GM18520 (cell line): ENCODE measurements around the gene LGALS14.
A peak's percentile ranks its signal among the peaks of the same experiment; 100 is the strongest.
"Not testable (repeated sequence)": the region's sequence is repeated elsewhere in the genome, so short reads cannot be mapped to it uniquely, and the experiment has no call there.

Source experiments
- ATAC-seq: cut with Tn5 transposase; IDR thresholded peaks from one replicate; pipeline ENCODE4 v1.9.1; 2021; ENCODE audit not compliant: unreplicated experiment

Gene LGALS14, protein sequence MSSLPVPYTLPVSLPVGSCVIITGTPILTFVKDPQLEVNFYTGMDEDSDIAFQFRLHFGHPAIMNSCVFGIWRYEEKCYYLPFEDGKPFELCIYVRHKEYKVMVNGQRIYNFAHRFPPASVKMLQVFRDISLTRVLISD

DNA sequence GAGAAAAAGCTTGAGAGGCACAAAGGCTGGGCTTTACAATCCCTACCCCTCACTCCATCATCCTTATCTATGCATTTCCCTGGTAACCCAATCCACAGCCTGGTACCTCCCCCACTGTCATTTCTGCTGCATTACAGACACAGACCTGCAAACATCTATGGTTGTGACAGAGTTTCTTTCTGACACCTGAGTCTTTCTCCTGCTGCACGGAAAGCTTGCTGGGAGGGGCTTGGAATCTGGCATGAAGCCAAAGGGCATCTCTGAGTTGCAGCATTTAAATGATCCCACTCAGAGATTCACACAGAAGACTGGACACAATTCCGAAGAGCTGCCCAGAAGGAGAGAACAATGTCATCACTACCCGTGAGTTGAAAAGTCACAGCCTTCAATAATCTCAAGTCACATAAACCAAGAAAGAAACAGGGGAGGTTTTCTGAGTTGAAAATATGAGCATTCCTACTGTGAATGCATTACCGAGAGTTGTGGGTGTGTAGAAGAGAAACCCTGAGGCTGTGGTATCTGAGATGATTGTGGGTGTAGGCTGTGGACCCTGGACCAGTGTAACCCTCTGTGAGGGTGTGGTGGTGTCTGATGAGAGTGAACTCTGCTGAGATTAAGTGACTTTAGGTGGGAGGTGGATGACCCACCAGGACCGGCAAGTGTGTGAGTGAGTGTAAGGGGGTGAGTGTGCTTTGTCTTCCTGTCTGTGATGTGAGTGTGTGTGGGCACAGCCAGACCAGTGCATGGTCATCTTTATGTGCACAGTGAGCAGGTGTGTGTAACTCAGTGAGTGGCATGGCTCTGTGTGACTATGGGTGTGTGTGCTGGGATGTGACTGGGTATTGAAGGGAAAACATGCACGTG, at the start of gene LGALS14:
Gene LGALS14 (plus strand): TSS at position 301 of the 864 bp plus-strand sequence. CDS start 48 bp downstream, at position 349.
- ATAC-seq: no peak

DNA sequence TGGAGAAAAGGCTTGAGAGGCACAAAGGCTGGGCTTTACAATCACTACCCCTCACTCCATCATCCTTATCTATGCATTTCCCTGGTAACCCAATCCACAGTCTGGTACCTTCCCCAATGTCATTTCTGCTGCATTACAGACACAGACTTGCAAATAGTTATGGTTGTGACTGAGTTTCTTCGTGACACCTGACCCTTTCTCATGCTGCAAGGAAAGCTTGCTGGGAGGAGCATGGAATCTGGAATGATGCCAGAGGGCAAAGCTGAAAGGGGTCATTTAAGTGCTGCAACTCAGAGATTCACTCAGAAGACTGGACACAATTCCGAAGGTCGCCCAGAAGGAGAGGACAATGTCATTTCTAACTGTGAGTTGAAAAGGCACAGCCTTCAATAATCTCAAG, 48.7 kb upstream of the LGALS14 start, which contains the start of gene LGALS16:
Gene LGALS16 (plus strand): TSS at position 301 of the 400 bp plus-strand sequence. CDS start 49 bp downstream, at position 350.
- ATAC-seq: no peak

DNA sequence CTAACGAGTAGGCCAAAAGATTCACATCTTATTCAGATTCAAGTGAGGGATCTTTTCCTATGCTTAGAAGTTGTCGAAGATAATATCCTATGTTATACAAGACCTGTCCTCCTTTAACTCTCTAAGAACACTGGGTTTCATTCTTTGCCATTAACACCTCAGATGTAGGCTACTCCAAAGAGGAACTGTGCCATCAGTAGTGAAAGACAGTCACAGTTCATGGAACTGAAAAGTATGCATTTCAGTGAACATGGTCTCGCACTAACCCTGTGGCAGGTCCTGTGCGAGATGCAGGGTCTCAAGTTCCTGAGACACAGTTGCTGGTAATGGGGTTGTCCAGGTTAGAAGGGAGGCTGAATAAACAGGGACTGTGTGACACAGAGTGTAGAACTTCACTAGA, 44.5 kb upstream of the LGALS14 start:
- ATAC-seq: no peak

DNA sequence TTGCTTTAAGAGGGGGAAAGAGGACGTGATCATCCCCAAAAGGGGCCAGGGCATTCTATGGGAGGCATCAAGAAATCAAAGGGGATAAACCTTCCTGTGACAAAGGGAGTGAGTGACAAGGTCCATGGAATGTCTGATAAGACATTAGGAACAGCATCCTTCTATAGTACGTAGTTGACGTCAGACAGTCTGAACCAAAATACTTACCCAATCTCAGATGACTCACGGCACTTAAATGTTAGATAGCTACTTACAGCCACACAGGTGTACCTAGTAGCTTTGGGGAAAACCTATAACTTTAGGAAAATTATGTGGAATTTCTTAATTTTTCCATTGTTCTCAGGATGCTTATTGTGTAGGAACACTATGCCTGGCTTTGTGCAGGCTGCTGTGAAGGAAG, 43.6 kb upstream of the LGALS14 start:
- no peak for ATAC-seq

DNA sequence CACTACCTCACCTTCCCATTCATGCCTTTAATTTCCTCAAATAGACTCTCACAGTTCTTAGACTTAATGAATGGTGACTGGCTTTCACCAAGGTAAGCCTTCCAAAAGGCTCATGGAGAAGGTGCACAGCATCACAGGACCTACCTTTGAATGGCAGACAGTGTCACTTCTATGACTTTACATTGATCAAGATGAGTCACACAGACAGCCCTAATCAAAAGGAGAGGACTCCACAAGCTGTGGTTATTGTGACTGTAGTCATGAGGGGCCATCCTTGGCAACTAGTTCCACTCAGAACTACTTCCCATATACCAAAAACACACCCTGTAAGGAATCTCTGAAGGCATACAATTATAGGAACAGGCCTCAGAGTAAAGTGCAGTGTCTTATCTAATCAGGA, 42.7 kb upstream of the LGALS14 start:
- no peak for ATAC-seq

DNA sequence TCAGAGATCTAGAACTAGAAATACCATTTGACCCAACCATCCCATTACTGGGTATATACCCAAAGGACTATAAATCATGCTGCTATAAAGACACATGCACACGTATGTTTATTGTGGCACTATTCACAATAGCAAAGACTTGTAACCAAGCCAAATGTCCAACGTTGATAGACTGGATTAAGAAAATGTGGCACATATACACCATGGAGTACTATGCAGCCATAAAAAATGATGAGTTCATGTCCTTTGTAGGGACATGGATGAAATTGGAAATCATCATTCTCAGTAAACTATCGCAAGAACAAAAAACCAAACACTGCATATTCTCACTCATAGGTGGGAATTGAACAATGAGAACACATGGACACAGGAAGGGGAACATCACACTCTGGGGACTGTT, 34.4 kb upstream of the LGALS14 start:
- not testable (repeated sequence) for ATAC-seq

DNA sequence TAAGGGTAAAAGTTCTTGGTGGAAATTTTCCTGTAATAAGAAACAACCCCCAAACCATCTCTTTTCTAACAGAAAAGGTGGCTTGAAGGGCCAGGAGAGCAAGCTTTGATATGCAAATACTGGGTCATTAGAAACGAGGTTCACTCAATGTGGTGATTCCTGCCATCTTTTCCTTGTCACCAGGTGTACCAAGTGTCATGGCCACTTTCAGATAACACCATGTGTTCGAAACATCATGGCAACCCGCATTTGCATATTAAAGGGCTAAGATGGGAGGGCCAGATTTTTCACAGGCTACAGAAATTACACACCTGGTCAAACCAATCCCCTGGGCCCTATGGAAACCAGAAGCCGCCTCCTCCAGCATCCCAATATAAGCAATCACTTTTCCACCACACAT, 33.3 kb upstream of the LGALS14 start:
- ATAC-seq: no peak

DNA sequence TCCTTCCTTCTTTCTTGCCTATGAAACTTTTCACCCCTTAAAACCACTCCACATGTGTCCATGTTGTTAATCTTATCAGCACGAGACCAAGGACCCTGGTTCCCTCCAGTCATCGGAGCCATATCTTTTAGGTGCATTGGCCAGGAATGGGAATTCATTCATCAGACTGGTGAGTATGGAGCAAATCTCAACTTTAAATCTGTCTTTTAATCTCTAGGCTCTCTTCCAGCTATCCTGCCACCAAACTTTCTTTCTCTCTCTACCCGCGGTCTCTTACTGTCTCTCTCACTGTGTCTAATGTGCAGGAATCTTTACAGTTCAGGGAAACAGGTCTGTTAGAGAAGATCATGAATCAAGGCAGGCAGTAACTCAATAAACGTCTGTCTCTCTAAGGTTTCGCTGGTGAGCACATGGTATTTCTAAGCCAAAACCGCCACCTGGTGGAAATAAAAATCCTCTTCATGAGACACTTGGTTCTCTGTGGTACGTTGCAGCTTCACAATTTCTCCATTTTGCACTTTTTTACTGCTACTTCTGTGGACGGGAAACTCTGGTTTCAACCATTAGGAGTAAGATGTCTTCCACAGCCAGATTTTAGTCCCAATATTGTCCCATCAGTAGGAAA, 32.4 kb upstream of the LGALS14 start:
- ATAC-seq: no peak

DNA sequence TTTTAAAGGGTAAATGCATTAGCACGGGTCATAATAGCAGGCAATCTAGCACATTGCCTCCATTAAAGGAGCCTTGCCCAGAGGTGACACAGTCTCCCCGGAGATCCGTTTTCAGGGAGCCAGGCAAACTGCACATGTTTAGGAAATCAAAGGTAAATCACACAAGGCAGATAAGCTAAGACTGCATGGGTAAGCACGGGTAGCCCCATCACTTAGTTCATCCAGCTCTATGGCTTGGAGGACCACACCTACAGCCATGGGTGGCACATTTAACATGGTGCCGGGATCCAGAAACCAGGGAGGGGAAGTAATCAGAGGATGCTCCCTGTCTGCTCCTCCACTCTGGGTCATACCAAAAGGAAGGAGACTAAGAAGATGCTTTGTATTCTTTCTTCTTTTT, 31.8 kb upstream of the LGALS14 start:
- no peak for ATAC-seq

DNA sequence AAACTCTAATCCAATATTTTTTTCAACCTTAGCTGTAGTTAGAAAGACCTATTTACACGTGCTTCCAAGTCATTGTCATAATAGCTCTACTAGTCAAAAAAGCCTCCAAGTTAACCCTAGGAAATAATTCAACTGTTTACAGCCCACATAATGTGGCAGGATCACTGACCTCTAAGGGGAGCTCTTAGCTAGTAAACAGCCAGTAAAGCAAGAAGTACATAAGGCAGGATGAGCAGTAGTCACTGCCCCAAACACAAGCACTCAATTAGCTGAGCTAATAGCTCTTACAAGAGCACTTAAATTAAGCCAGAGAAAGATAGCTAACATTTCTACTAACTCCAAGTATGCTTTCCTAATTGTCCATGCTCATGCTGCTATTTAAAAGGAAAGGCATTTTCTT, 30.4 kb upstream of the LGALS14 start:
- ATAC-seq: not testable (repeated sequence)

DNA sequence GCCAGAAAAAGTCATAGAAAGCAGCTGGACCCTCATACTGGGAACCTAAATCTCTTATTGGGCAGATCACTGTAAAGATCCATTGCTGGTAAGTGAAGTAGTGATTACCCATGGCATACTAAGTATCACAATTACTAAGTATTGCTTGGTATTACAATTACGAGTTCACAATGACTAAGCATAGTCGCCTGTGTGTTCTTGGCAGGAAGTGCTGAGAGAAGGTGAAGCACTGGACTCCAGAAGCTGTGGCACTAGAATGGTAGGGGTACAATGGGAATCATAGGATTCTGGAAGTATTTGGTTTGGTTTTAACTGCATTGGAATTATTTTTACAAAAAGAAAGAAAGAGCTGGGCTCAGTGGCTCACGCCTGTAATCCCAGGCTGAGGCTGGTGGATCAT, 28.3 kb upstream of the LGALS14 start:
- no peak for ATAC-seq

DNA sequence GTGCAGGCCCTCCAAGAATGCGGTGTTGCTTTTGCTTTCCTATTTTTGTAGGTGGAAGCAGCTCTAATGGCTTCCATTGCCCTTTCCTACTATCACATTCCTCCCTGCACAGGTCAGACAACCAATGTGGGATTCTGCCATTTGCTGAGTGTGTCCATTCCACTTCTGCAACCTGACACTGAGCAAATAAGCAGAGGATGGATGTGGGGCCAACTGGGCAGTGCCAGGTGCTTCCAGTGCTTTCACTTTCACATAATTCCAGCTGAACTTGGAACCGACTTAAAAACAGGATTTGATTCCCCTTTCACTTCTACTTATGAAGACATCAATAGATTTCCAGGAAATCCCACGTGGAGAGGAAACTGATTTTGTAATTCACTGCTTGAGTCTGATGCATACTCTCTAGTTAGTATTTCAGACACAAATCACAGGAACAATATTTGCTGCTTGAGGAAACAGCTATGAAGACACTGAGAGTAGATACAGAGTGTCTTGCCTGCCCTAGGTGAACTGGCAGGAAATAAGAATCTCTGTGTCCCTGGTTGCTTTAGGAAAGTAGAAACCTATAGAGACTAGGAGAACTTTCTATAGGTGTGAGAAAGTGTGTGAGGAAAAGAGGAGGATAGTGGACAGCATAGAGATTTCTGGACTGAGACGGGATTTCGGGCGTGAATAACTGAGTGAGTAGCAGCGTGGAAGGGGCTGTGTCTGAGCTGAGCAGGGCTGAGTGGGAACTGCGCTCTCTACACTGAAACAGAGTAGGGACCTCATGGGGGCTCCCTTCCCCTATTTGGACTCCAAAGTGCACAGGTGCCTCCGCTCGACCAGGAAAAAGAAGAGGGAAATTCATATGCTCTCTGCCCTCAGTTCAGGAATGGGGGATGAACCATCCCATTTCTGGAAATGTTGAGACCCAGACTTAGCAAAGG, 26.1 kb upstream of the LGALS14 start:
- no peak for ATAC-seq

DNA sequence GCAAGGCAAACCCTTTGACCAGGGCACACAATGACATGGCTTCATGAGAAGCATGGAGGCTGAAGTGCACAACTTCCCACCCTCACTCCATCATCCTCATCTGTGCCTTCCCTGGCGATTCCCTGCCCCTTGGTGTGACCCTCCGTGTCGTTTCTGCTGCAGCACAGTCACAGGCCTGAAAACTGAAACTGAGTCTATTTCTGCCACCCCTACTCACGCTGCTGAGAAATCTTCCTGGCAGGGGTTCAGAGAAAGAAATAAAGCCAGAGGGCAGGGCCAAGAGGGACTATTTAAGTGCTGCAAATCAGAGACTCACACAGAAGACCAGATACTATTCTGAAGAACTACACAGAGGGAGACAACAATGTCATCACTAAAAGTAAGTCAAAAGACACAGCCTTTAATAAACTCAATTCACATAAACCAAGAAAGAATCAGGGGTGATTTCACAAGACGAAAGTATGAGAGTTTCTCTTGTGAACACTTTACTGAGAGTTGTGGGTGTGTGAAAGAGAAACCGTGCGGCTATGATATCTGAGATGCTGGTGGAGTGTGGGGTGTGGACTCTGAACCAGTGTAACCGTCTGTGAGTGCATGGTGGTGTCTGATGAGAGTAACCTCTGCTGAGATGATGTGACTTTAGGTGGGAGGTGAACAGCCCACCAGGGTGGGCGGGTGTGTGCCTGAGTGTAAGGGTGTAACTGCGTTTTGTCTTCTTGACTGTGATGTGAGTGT, 25.1 kb upstream of the LGALS14 start:
- peak; percentile 35 for ATAC-seq

DNA sequence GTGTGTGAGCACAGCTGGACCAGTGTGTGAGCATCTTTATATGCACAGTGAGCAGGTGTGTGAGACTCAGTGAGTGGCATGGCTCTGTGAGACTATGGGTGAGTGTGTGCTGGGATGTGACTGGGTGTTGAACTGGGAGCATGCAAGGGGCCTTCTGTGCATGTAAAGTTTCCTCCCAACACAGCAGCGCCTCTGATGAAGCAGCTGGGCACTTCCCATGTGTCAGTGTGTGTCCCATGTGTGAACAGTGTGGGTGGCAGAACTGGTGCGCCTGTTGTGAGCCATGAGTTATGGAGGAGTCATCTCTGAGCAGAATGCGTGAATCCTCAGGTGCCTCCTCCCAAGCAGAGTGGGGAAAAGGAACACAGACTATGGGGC, 24.5 kb upstream of the LGALS14 start:
- ATAC-seq: peak; percentile 8

DNA sequence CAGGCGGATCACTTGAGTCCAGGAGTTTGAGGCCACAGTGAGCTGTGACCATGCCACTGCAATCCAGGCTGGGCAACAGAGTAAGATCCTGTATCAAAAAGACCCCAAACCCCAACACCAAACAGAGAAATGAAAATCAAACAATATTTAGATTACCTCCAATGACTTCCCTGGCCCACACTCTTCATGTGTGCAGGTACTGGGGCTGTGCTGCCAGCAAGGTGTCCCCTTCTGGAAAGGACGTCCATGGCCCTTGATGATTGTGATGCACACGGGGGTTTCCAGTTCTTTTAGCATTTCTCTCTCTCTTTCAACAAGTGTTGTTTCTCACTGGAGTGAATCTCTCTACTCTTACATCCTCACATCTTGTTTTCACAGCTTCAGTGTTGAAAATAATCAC, 23.7 kb upstream of the LGALS14 start:
- no peak for ATAC-seq

DNA sequence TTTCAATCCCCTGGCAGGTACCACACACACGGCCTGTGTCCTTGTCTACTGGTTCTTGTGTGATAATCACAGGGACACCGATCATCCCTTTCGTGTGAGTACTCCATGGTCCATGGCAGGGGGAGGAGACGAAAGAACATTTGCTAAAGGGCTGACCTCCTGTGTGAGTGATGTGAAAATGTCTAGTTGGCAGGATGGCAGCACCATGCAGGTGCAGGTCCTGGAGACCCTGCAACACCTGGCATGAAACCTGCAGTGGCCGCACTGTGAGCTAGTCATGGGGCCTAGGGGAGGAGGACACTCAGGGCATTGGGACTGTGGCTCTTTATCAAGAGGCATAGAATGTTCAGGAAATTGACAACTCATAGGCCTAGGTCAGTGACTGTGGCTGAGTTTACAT, 22.9 kb upstream of the LGALS14 start:
- no peak for ATAC-seq

DNA sequence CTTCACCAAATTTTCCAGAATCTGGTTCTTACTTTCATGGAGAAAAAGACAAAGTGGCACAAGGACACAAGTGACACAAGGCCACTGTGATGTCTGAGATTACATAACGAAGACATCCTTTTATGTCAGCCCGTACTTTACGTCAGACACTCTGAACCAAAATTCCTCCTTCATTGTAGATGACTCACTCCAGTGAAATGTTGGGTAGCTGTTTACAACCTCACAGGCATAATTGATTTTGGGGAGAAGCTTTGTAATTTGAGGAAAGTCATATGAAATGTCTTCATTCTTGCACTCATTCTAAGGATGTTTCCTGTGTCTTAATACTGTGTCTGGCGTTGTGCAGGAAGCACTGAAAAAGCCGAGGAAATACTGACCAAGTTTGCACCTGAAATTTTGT, 20.0 kb upstream of the LGALS14 start:
- ATAC-seq: no peak

DNA sequence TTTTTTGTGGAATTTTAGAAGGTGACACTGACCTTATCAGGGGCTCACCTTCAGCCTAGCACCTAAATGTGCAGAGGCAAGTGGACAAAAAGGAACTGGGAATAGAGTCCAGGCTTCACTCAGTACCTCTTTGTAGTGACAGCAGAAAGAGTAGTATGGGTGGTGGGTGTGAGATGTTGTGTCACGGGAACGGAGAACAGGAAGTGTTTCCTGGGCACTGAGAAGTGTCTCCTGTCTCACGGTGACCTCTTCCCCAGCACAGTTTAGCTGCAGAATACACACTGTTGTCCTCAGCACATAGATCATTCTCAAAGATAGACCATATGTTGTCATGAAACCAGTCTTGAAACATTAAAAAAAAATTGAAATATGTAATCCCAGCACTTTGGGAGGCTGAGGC, 17.5 kb upstream of the LGALS14 start:
- ATAC-seq: no peak

DNA sequence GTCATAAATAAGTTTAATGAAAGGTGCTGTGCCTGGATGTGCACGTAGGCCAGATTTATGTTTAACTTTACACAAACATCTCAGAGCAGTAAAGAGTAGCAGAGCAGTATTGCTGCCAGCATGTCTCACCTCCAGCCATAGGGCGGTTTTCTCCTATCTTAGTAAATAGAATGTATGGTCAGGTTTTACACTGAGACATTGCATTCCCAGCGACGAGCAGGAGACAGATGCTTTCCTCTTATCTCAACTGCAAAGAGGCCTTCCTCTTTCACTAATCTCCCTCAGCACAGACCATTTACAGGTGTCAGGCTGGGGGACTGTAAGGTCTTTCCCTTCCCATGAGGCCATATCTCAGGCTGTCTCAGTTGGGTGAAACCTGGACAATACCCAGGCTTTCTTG, 15.6 kb upstream of the LGALS14 start:
- not testable (repeated sequence) for ATAC-seq

DNA sequence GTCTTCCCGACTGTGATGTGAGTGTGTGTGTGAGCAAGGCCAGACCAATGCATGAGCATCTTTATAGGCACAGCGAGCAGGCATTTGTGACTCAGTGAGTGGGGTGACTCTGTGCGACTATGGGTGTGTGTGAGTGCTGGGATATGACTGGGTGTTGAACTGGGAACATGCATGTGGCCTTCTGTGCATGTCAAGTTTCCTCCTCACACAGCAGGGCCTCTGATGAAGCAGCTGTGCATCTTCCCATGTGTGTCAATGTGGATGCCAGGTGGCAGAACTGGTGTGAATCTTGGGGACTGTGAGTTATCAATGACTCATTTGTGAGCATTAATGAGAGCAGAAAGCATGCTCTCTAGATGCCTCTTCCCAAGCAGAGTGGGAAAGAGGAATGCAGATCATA, 12.1 kb upstream of the LGALS14 start:
- no peak for ATAC-seq
